Retina (tissue), 1 donor: ENCODE results near the gene TTLL4.

Experiments
- DNase-seq: peaks from one replicate; pipeline ENCODE4 v3.0.0-alpha.2; 2016

TTLL4 gene

GRCh38 chr2:218713922-218714321 lies 3.3 kb downstream of the TTLL4 start:
- no peak for DNase-seq

- no peak for DNase-seq
These were observed 5.4 kb downstream of the TTLL4 start for GRCh38 chr2:218716070-218716469.

- no peak for DNase-seq
These were observed 6.6 kb downstream of the TTLL4 start for GRCh38 chr2:218717262-218717661.

- no peak for DNase-seq
These were observed 7.4 kb downstream of the TTLL4 start for GRCh38 chr2:218718058-218718457.

GRCh38 chr2:218719457-218719856 lies 8.8 kb downstream of the TTLL4 start:
- no peak for DNase-seq

GRCh38 chr2:218720048-218721041 lies 9.7 kb downstream of the TTLL4 start:
- no peak for DNase-seq

- DNase-seq: no peak
These were observed 10.9 kb downstream of the TTLL4 start for GRCh38 chr2:218721488-218721887.

GRCh38 chr2:218721934-218722333 lies 11.3 kb downstream of the TTLL4 start:
- DNase-seq: no peak

GRCh38 chr2:218722419-218722818 lies 11.8 kb downstream of the TTLL4 start:
- no peak for DNase-seq

GRCh38 chr2:218722876-218723785 lies 12.5 kb downstream of the TTLL4 start:
- no peak for DNase-seq

- DNase-seq: no peak
These were observed 15.5 kb downstream of the TTLL4 start for GRCh38 chr2:218726004-218726574.

GRCh38 chr2:218727502-218728165 lies 17.0 kb downstream of the TTLL4 start:
- DNase-seq: no peak

GRCh38 chr2:218729640-218730039 lies 19.0 kb downstream of the TTLL4 start:
- DNase-seq: no peak

- no peak for DNase-seq
These were observed 21.6 kb downstream of the TTLL4 start for GRCh38 chr2:218732052-218732760.

- DNase-seq: no peak
These were observed 22.1 kb downstream of the TTLL4 start for GRCh38 chr2:218732761-218733158.

- no peak for DNase-seq
These were observed 22.8 kb downstream of the TTLL4 start for GRCh38 chr2:218733171-218734021.

- no peak for DNase-seq
These were observed 23.7 kb downstream of the TTLL4 start for GRCh38 chr2:218734190-218734975.

GRCh38 chr2:218736531-218736930 lies 25.9 kb downstream of the TTLL4 start:
- DNase-seq: no peak

- DNase-seq: no peak
These were observed 32.4 kb downstream of the TTLL4 start for GRCh38 chr2:218743068-218743467.

- DNase-seq: no peak
These were observed 34.0 kb downstream of the TTLL4 start for GRCh38 chr2:218744615-218745014.
